CD4-positive, alpha-beta memory T cell (primary cell): Measurements from ENCODE around the gene TFAM. TPM values are rescaled to one million over a fixed set of nuclear protein-coding genes. Genes with fewer than 3 reads are reported as not detected.

Experiments
- CTCF ChIA-PET: fragments of 350-600 bp; sonication (Branson Sonifier 250); formaldehyde crosslinking; loops from one replicate; lab custom pipeline; 2021; ENCODE audit warnings: inconsistent platforms; ENCODE audit not compliant: partially characterized antibody; lab: Charles Lee
- POLR2A ChIA-PET: fragments of 350-600 bp; sonication (Branson Sonifier 250); formaldehyde crosslinking; loops from one replicate; lab custom pipeline; 2021; ENCODE audit not compliant: partially characterized antibody; lab: Charles Lee
- DNase-seq, 5 donors: peaks; one replicate each; pipeline versions ENCODE4 v3.0.0 to v3.0.0-alpha.2; 2020 to 2022; ENCODE audit warnings: mixed read lengths in 1 of 5
- H3K27ac ChIP-seq: one replicate; pipeline ENCODE4 v1.7.0; 2013; ENCODE audit warnings: low read depth, low read length
- H3K27me3 ChIP-seq: 2 replicates; pipeline ENCODE4 v1.7.0; 2013; ENCODE audit warnings: mild to moderate bottlenecking, low read length, moderate library complexity; ENCODE audit not compliant: insufficient read depth
- H3K36me3 ChIP-seq: 2 replicates; pipeline ENCODE4 v1.7.0; 2013; ENCODE audit warnings: mild to moderate bottlenecking, low read length, moderate library complexity; ENCODE audit not compliant: insufficient read depth
- H3K4me1 ChIP-seq: 2 replicates; pipeline ENCODE4 v1.7.0; 2013; ENCODE audit warnings: mild to moderate bottlenecking, low read length, moderate library complexity; ENCODE audit not compliant: insufficient read depth
- H3K4me3 ChIP-seq, 2 donors: one replicate each; pipeline ENCODE4 v1.7.0; 2013; ENCODE audit warnings: low read length in 2 of 2, mild to moderate bottlenecking in 1 of 2
- H3K9me3 ChIP-seq, 2 donors: one replicate each; pipeline ENCODE4 v1.7.0; 2013; ENCODE audit warnings: low read length in 2 of 2, control low read depth in 1 of 2; ENCODE audit not compliant: control insufficient read depth in 1 of 2
- H3K27ac Mint-ChIP-seq, 7 donors: one replicate each; pipeline ENCODE4 v1.8.0; 2020 to 2021; ENCODE audit warnings: mixed read lengths in 7 of 7, mild to moderate bottlenecking in 6 of 7, inconsistent platforms in 3 of 7, moderate library complexity in 3 of 7
- H3K27me3 Mint-ChIP-seq, 2 donors: one replicate each; pipeline ENCODE4 v1.8.0; 2020 to 2021; ENCODE audit warnings: mixed read lengths in 2 of 2
- H3K36me3 Mint-ChIP-seq, 2 donors: one replicate each; pipeline ENCODE4 v1.8.0; 2020 to 2021; ENCODE audit warnings: mixed read lengths in 2 of 2, inconsistent platforms in 1 of 2, mild to moderate bottlenecking in 1 of 2
- H3K4me1 Mint-ChIP-seq, 4 donors: one replicate each; pipeline ENCODE4 v1.8.0; 2020 to 2021; ENCODE audit warnings: mixed read lengths in 4 of 4, mild to moderate bottlenecking in 1 of 4
- H3K4me3 Mint-ChIP-seq, 8 donors: one replicate each; pipeline ENCODE4 v1.8.0; 2020 to 2021; ENCODE audit warnings: mixed read lengths in 8 of 8, mild to moderate bottlenecking in 7 of 8, moderate library complexity in 6 of 8, inconsistent platforms in 3 of 8
- H3K9me3 Mint-ChIP-seq, 8 donors: one replicate each; pipeline ENCODE4 v1.8.0; 2020 to 2021; ENCODE audit warnings: mixed read lengths in 8 of 8, mild to moderate bottlenecking in 5 of 8, inconsistent platforms in 3 of 8, moderate library complexity in 1 of 8
- intact Hi-C: fragments of 100-400 bp; cut with micrococcal nuclease; formaldehyde crosslinking; loops from one replicate; pipeline ENCODE4 v1.15.1; 2023
- polyA plus RNA-seq, 2 donors: library from polyadenylated mRNA; unstranded; fragments of 300-500 nt; fragmentation: Illumina TruSeq; gene quantifications; one replicate each; pipeline ENCODE4 v1.2.3, GENCODE V29; 2021
- total RNA-seq, 2 experiments: library from RNA; stranded (reverse); gene quantifications; one replicate each; pipeline ENCODE4 v1.2.3, GENCODE V29; 2021

Gene TFAM
- total and polyA plus RNA-seq, 4 experiments from 2014 or later: 28.5 to 52.1 (median 44.1) TPM

GRCh38 chr10:58389024-58389423 lies 3.8 kb downstream of the TFAM start:
- Mint-ChIP-seq H3K27me3 (peaks cover 0 to 1% of the 10 kb centered on the region in 2 donors), H3K36me3 (peaks cover 37 to 60% of the 10 kb centered on the region in 2 donors), H3K27ac (no peak overlapping the region), H3K9me3 (no peaks in the 10 kb centered on the region), H3K4me1 (peaks cover 26 to 50% (median 39%) of the 10 kb centered on the region in 4 donors), H3K4me3 (no peak overlapping the region)
- Histone ChIP-seq H3K4me3 (no peak overlapping the region), H3K27ac (no peak overlapping the region), H3K9me3 (no peaks in the 10 kb centered on the region), H3K27me3 (no peaks in the 10 kb centered on the region), H3K4me1 (peaks cover 37% of the 10 kb centered on the region), H3K36me3 (peaks cover 38% of the 10 kb centered on the region)
- no peak for DNase-seq
- ChIA-PET POLR2A (no interaction called here), CTCF (interaction anchor here (1.9 kb wide), 1 partner anchor 89 kb away, joined by 4 read pairs; no protein-coding TSS in a partner anchor)
- intact Hi-C loops: no loop called here

DNA sequence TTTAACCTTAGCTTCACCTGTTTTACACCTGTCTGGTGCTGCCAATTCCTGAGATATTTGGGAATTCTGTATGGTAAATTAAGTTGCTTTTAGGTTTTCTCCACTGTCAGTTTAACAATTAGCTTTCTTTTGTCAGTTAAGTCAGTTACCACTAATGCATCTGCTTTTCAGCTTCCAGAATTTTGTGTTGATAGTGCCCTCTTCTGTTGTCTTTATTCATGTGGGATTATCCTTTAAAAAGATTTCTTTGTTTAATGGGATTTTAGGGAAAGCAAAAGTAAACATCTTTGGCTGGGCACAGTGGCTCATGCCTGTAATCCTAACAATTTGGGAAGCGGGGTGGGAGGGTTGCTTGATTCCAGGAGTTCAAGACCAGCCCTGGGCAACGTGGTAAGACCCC lies 8.1 kb downstream of the TFAM start:
- H3K4me1 Mint-ChIP-seq: peaks cover 10 to 24% (median 13%) of the 10 kb centered on the region in 4 donors
- H3K9me3 Mint-ChIP-seq: no peaks in the 10 kb centered on the region
- H3K4me3 ChIP-seq: no peak overlapping the region
- H3K27me3 Mint-ChIP-seq: no peaks in the 10 kb centered on the region
- H3K4me3 Mint-ChIP-seq: no peak overlapping the region
- H3K27ac ChIP-seq: no peak overlapping the region
- intact Hi-C loops: no loop called here
- no peak for DNase-seq
- no peak overlapping the region for H3K27ac Mint-ChIP-seq
- peaks cover 46% of the 10 kb centered on the region for H3K36me3 ChIP-seq
- no peaks in the 10 kb centered on the region for H3K9me3 ChIP-seq
- H3K36me3 Mint-ChIP-seq: peaks cover 65 to 70% of the 10 kb centered on the region in 2 donors
- H3K27me3 ChIP-seq: no peaks in the 10 kb centered on the region
- ChIA-PET POLR2A (interaction anchor here (1.5 kb wide), 1 partner anchor 8 kb away, joined by 5 read pairs; the partner anchor contains the start of gene TFAM), CTCF (interaction anchor here (1.0 kb wide), 1 partner anchor 11 kb away, joined by 3 read pairs; no protein-coding TSS in a partner anchor)
- peaks cover 7% of the 10 kb centered on the region for H3K4me1 ChIP-seq

- Histone ChIP-seq H3K4me1 (peaks cover 7% of the 10 kb centered on the region), H3K27me3 (no peaks in the 10 kb centered on the region), H3K36me3 (peaks cover 35% of the 10 kb centered on the region), H3K9me3 (no peaks in the 10 kb centered on the region), H3K4me3 (no peak overlapping the region), H3K27ac (no peak overlapping the region)
- Mint-ChIP-seq H3K4me1 (peaks cover 9 to 21% (median 11%) of the 10 kb centered on the region in 4 donors), H3K9me3 (no peaks in the 10 kb centered on the region), H3K27ac (no peak overlapping the region), H3K27me3 (no peaks in the 10 kb centered on the region), H3K36me3 (peaks cover 58 to 60% of the 10 kb centered on the region in 2 donors), H3K4me3 (no peak overlapping the region)
- intact Hi-C loops: no loop called here
- DNase-seq: no peak
- POLR2A ChIA-PET: interaction anchor here (1.5 kb wide), 1 partner anchor 9 kb away, joined by 5 read pairs; the partner anchor contains the start of gene TFAM
- CTCF ChIA-PET: no interaction called here
These were observed 9.3 kb downstream of the TFAM start for GRCh38 chr10:58394471-58394870.

DNA sequence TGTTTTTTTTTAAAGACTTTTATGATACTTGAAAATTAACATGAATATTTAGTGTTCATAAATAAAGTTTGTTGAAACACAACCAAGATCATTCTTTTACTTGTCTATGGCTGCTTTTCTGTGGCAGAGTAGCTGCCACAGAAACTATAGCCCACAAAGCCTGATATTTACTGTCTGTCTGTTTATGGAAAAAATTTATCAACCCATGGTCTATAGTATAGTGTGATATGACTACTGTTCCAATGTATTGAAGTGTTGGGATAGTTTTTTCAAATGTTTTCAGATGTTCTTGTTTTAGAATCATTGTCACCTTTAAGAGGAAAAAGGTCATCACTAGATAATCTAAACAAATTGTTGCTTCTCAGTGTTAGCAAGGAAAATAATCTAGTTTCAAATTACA lies 10.8 kb downstream of the TFAM start:
- Histone ChIP-seq H3K27ac (no peak overlapping the region), H3K27me3 (no peaks in the 10 kb centered on the region), H3K4me3 (no peak overlapping the region), H3K4me1 (no peaks in the 10 kb centered on the region), H3K9me3 (no peaks in the 10 kb centered on the region), H3K36me3 (peaks cover 22% of the 10 kb centered on the region)
- H3K36me3 Mint-ChIP-seq: peaks cover 50 to 53% of the 10 kb centered on the region in 2 donors
- H3K27me3 Mint-ChIP-seq: no peaks in the 10 kb centered on the region
- POLR2A ChIA-PET: no interaction called here
- H3K4me1 Mint-ChIP-seq: peaks cover 0 to 12% (median 6%) of the 10 kb centered on the region in 4 donors
- CTCF ChIA-PET: interaction anchor here (1.5 kb wide), 1 partner anchor 95 kb away, joined by 3 read pairs; no protein-coding TSS in a partner anchor
- H3K4me3 Mint-ChIP-seq: no peak overlapping the region
- intact Hi-C loops: no loop called here
- no peak for DNase-seq
- no peaks in the 10 kb centered on the region for H3K9me3 Mint-ChIP-seq
- no peak overlapping the region for H3K27ac Mint-ChIP-seq

DNA sequence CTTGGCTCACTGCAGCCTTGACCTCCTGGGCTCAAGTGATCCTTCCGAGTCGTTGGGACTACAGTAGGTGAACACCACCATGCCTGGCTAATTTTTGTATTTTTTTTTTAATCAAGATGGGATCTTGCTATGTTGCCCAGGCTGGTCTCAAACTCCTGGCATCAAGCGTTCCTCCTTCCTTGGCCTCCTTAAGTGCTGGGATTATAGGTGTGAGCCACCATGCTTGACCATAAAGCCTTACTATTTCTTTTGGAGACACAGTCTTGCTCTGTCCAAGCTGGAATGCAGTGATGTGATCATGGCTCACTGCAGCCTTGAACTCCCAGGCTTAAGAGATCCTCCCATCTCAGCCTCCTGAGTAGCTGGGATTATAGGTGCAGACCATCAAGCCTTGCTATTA lies 12.6 kb downstream of the TFAM start:
- Histone ChIP-seq H3K4me1 (no peaks in the 10 kb centered on the region), H3K36me3 (peaks cover 16% of the 10 kb centered on the region), H3K4me3 (no peak overlapping the region), H3K27me3 (no peaks in the 10 kb centered on the region), H3K27ac (no peak overlapping the region), H3K9me3 (no peaks in the 10 kb centered on the region)
- H3K4me3 Mint-ChIP-seq: no peak overlapping the region
- CTCF ChIA-PET: no interaction called here
- H3K36me3 Mint-ChIP-seq: peaks cover 36 to 48% of the 10 kb centered on the region in 2 donors
- no peaks in the 10 kb centered on the region for H3K27me3 Mint-ChIP-seq
- intact Hi-C loops: no loop called here
- H3K4me1 Mint-ChIP-seq: no peaks in the 10 kb centered on the region
- DNase-seq: no peak
- no peaks in the 10 kb centered on the region for H3K9me3 Mint-ChIP-seq
- POLR2A ChIA-PET: interaction anchor here (0.8 kb wide), 1 partner anchor 12 kb away, joined by 3 read pairs; no protein-coding TSS in a partner anchor
- H3K27ac Mint-ChIP-seq: no peak overlapping the region

GRCh38 chr10:58399410-58399809 lies 14.2 kb downstream of the TFAM start:
- H3K9me3 Mint-ChIP-seq: no peaks in the 10 kb centered on the region
- peaks cover 26 to 37% of the 10 kb centered on the region in 2 donors for H3K36me3 Mint-ChIP-seq
- CTCF ChIA-PET: interaction anchor here (1.0 kb wide), 1 partner anchor 100 kb away, joined by 4 read pairs; no protein-coding TSS in a partner anchor

DNA sequence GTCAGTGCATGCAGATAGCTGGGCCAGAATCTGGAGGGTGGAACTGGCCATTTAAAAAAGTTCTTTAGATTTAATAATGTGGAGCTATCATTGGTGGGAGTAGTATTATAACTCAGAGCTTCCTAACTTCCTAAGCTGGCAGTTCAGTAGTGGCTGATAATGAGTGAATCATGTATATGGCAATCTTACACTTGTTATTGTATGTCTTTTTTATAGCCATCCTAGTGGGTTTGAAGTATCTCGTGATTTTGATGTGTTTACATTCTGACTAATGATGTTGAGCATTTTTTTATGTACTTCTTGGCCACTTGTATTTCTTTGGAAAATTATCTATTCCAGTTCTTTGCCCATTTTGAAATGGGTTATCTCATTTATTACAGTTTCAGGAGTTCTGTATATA lies 15.4 kb downstream of the TFAM start:
- ChIA-PET POLR2A (no interaction called here), CTCF (no interaction called here)
- H3K4me3 Mint-ChIP-seq: no peak overlapping the region
- no peaks in the 10 kb centered on the region for H3K4me1 ChIP-seq
- no peaks in the 10 kb centered on the region for H3K9me3 ChIP-seq
- H3K4me1 Mint-ChIP-seq: no peaks in the 10 kb centered on the region
- H3K4me3 ChIP-seq: no peak overlapping the region
- no peak overlapping the region for H3K27ac Mint-ChIP-seq
- no peaks in the 10 kb centered on the region for H3K36me3 ChIP-seq
- no peaks in the 10 kb centered on the region for H3K27me3 Mint-ChIP-seq
- intact Hi-C loops: no loop called here
- DNase-seq: no peak
- H3K27me3 ChIP-seq: no peaks in the 10 kb centered on the region
- H3K27ac ChIP-seq: no peak overlapping the region
- peaks cover 17 to 27% of the 10 kb centered on the region in 2 donors for H3K36me3 Mint-ChIP-seq
- H3K9me3 Mint-ChIP-seq: no peaks in the 10 kb centered on the region

More at GRCh38 chr10:58399410-58399809, 14.2 kb downstream of the TFAM start:
- intact Hi-C loops: no loop called here
- Mint-ChIP-seq H3K27ac (no peak overlapping the region), H3K4me1 (no peaks in the 10 kb centered on the region), H3K4me3 (no peak overlapping the region), H3K27me3 (no peaks in the 10 kb centered on the region)
- H3K36me3 ChIP-seq: peaks cover 8% of the 10 kb centered on the region
- no peak overlapping the region for H3K27ac ChIP-seq
- no peaks in the 10 kb centered on the region for H3K27me3 ChIP-seq
- no peaks in the 10 kb centered on the region for H3K4me1 ChIP-seq
- POLR2A ChIA-PET: no interaction called here
- H3K9me3 ChIP-seq: no peaks in the 10 kb centered on the region
- no peak overlapping the region for H3K4me3 ChIP-seq
- no peak for DNase-seq
